ENCODE results near the gene ZNF837. TPM values are rescaled to one million over a fixed set of nuclear protein-coding genes. Genes with fewer than 3 reads are reported as not detected.

The ZNF837 gene
- total RNA-seq, result 1.1 and 1.6 TPM in 2 replicates

DNA sequence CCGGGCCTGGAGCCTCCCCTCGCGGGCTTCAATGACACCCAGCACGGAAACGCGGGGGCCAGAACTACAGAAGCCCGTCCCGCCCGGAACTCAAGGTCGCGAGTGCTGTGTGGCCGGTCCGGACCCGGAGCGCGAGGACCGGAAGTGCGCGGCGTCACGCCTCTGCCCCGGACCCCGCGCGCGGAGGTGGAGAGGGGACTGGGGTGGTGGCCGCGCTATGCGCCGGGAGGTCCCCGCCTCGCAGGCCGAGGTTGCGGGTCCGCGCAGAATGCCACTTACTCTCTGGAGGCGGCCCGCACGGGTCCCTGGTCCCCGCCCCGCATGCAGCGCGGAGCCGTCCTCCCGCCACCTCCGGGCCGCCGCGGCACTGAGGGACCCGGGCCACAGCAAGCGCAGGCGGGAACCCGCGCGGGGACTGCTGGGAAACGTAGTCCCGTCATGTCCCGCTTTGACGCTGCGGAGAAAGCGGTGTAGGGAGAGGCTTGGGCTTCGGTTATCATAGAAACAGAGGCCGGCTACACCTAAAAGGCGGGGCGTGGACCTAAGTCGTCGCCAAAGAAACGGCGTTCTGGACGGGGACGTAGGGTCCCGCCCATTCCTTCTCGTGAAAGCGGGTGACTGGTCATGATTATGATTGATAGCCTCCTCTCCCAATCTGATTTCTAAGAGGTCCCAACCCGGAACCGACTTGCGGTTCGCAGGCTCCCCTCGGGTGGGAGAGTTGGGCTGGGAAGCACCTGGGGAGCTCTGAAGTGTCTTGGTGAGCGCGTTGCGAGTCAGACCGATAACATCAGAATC, at the start of gene ZNF837:
Gene ZNF837 (minus strand): TSS at position 369 of the 798 bp plus-strand sequence. CDS start 11,698 bp downstream, outside the sequence.
- intact Hi-C loops (cut with micrococcal nuclease), result loop anchor here (1.0 to 10.0 kb wide), 18 partner anchors 19 to 1018 kb away; partner anchors contain the start of genes CHMP2A, ERVK3-1, MZF1 and TRAPPC2B

DNA sequence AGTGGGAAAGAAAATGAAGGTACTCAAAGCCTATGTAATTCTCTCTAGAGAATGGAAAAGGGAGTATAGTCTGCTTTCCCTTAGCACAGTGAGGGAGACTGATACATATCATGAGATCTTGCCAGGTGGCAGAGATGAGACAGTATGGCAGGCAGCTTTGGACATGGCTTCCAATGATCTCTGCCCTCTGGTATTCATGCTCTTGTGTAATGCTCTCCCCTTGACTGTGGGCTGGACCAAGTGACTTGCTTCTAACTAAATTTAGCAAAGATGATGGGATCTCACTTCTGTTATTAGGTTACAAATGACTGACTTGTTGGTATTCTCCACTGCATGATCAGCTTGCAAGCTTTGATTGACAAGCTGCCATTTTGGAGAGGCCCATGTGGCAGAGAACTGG, 48.9 kb upstream of the ZNF837 start:
- intact Hi-C loops (cut with micrococcal nuclease), result no loop called here

DNA sequence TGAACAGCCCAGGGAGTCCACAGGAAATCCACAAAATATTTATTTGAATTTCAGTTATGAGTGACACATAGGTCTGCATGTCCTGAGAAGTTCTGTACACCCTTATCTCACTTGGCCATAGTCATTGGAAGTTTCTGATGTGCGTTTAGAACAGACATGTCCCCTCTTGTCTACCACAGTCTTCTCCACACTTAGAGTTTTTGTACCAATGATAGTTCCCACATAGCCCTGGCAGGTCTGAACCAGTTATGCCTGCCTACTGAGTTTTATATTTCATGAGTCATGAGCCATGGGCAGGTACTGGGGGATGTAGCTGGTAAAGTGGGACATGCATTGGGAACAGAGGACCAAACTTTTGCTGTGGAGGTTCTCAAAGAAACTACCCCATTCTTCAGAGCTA, 47.8 kb upstream of the ZNF837 start:
- intact Hi-C loops (cut with micrococcal nuclease), result no loop called here

DNA sequence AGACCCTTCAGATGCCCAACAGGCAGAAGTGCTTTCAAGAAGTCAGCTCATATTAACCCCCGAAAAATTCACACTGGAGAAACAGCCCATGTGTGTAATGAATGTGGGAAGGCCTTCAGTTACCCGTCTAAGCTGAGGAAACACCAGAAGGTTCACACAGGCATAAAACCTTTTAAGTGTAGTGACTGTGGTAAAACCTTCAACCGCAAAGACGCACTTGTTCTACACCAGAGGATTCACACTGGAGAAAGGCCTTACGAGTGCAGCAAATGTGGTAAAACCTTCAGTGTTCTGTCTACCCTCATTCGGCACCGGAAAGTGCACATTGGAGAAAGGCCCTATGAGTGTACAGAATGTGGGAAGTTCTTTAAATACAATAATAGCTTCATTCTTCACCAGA, 36.2 kb upstream of the ZNF837 start:
- intact Hi-C loops (cut with micrococcal nuclease), result no loop called here

DNA sequence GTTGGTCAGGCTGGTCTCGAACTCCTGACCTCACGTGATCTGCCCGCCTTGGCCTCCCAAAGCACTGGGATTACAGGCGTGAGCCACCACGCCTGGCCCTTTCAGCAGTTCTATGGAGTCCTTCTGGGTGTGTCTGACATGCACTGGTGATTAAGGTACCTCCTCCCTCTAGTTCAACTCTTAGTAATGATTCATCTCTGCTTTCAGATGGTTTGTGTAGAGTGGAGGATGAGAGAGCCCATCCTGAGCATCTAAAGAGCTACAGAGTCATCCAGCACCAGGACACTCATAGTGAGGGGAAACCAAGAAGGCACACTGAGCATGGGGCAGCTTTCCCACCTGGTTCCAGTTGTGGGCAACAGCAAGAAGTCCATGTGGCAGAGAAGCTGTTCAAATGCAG, 35.8 kb upstream of the ZNF837 start:
- intact Hi-C loops (cut with micrococcal nuclease), result no loop called here

DNA sequence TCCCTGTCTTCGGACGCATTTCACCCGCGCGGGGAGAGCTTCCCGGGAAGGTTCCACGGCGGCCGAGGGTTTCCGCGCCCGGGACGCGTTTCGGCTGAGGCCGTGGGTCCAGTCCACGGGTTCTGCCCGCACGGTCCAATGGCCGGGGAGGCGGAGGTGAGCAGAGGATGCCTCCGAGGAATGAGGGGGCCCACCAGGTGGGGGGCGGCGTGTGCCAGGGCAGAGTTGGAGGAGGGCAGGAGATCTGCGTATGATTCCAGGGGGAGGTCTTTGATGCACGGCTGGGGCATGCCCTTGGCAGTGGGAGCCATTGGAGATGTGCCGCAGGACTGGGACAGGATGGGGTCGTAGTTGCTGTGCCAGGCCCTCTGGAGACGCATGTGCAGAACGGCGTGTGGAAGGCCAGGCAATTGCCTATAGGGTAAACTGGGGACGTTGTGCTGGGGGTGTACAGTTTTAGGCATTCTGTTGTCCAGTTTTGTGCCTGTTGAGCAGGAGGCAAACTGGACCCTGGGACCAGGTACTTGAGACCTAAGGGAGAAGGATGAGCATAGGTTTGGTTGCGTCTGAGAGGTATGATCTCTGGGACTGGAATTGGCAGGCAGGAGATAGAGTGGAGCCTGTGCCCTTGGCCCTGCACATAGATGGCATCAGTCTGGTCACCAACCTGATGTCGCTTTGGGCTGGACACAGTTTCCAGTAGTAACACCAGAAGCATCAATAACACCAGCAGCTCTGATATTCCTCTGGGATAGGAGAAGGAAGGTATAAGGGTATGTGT, 28.4 kb upstream of the ZNF837 start:
- intact Hi-C loops (cut with micrococcal nuclease), result loop anchor here (5.0 to 10.0 kb wide), 2 partner anchors 227 to 1164 kb away; partner anchors contain the start of genes ZNF274 and ZNF805

DNA sequence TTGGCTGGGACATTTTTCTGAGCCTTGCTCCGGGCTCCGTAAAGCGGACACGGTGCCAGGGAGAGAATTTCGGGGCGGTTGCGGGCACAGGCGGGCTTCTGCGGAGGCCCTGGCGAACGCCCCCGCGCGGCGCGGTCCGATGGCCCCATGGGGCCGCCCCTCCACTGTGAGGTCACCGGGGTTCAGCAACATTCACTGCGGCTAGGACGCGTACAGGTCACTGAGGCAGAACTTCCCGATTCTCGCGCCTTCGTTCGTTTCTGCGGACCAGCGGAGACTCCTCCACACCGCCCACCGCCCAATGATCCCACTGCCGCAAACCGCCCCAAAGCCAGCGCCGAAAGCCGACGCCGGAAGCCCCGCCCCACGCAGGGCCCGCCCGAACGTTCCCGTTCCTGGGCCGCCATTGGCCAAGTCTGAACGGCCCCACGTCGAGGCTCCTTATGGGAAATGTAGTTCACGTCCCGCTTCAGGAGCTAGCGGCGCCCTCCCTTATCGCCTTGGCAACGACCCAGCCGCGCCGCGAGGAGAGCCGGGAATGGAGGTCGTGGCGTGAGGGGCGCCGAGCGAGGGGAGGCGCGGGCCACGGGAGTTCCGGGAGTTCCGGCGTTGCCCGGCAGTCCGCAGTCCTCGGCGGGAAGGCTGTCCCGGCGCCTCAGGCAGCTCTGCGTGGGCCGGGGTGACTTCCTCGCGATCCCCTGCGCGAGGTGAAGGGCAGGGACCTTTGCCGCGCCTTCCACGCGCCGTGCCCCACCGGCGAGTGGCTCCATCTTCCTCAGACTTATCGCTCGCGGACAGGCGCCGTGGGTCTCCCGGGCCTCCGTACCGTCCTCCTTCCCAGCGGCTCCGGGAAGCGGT, 27.6 kb upstream of the ZNF837 start, which contains the start of gene ZNF584:
Gene ZNF584 (plus strand): TSS at position 498 of the 858 bp plus-strand sequence. CDS start 499 bp downstream, outside the sequence.
- intact Hi-C loops (cut with micrococcal nuclease), result loop anchor here (1.0 to 10.0 kb wide), 17 partner anchors 21 to 1164 kb away; partner anchors contain the start of genes ERVK3-1, RPS5, ZBTB45 and ZNF132

DNA sequence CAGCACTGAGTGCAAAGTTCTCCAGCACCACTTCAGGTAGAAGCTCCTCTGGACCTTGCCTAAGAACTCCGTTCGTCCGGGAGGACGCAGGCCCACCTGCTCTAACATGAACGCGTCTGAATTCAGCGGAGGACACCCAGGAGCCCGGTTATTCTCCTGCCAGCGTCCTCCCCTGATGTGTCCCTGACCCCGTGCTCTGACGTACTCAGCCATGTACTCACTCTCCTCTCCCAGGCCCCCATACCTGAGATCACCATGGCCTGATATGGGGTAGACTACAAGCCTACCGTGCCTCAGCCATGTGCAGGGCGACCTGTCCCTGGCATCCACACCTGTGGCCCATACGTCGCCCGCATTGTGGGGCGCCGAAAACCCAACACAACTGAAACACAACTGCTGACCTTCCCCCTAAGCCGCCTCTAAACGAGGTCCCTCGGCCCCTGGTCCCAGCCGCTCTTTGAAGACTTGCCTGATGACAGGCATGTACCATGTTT, 26.9 kb upstream of the ZNF837 start:
- intact Hi-C loops (cut with micrococcal nuclease), result loop anchor here (1.0 to 10.0 kb wide), 17 partner anchors 20 to 1163 kb away; partner anchors contain the start of genes ERVK3-1, RPS5, ZBTB45 and ZNF132

DNA sequence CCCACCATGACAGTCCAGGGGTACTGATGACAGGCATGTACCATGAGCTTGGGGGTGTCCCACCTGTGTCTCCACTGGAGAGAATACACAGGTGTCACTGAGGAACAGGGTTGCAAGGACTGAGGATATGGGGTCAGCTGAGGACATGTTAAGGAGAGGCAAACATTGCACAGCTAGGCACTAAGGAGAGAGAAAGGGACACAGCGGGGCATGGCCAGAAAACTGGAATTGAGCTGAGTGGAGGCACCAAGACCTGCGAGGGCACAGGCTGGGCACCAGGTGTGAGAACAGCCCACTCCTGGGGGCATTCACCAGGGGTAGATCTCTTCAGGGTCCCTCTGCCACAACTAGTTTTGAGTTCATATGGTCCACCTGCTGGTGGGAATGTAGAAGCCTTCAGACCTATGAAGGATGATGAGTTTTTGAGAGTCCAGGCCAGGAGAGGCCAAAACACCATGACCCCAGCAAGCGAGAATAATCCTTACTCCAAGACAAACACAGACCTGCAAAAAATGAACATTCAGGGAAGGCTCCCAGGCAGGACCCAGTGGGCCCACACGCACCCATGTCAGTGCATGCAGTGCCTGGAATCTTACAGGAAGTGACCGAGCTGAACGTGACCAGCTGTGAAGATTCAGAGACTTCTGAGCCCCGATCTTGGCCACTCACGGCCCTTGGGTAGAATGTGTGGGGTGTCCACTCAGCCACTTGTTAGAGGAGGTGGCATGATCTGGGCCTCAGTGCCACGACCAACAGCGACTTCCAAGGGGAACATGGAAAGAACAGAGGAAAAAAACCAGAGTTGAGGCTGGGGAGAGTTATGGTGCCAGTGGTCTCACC, 26.2 kb upstream of the ZNF837 start:
- intact Hi-C loops (cut with micrococcal nuclease), result loop anchor here (5.0 to 10.0 kb wide), 2 partner anchors 225 to 1162 kb away; partner anchors contain the start of genes ZNF274 and ZNF805

DNA sequence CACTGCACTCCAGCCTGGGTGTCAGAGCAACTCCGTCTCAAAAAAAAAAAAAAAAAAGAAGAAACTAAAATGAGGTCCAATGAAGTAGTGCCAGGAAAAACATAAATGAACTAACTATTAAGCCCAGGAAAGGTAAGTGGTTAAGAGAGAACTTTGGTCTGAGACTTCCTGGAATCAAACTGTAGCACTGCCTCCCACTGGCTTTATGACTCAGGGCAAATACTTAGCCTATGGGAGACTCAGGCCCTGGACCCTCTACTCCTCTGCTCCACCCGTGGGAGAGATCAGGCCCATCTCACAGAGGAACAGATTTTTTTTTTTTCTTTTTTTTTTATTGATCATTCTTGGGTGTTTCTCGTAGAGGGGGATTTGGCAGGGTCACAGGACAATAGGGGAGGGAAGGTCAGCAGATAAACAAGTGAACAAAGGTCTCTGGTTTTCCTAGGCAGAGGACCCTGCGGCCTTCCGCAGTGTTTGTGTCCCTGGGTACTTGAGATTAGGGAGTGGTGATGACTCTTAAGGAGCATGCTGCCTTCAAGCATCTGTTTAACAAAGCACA, 23.2 kb upstream of the ZNF837 start:
- intact Hi-C loops (cut with micrococcal nuclease), result loop anchor here (10.0 kb wide), 1 partner anchor 1159 kb away; the partner anchor contains the start of gene ZNF805

DNA sequence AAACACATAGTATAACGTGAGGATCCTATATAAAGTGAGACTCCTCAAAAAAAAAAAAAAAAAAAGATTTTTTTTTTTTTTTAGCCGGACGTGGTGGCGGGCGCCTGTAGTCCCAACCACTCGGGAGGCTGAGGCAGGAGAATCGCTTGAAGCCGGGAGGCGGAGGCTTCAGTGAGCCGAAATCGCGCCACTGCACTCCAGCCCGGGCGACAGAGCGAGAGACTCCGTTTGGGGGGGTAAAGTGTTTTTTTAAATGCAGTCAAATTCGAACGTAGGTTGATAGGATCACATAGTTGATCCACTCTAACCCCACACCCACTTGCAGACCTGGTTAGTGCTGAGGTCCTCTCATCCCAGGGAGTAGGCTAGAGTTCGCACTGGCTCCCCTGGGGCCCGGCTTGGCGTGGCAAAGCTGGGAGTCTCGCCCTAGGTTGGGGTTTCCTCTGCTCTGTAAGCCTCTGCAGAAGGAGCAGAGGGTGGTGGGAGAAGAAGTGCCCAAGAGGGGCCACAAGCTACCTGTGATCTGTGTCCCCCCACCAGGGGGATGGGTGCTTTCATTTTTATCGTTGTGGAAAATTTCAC, 21.1 kb upstream of the ZNF837 start:
- intact Hi-C loops (cut with micrococcal nuclease), result loop anchor here (1.0 to 10.0 kb wide), 18 partner anchors 15 to 1157 kb away; partner anchors contain the start of genes ERVK3-1, MZF1, RPS5 and TRIM28

DNA sequence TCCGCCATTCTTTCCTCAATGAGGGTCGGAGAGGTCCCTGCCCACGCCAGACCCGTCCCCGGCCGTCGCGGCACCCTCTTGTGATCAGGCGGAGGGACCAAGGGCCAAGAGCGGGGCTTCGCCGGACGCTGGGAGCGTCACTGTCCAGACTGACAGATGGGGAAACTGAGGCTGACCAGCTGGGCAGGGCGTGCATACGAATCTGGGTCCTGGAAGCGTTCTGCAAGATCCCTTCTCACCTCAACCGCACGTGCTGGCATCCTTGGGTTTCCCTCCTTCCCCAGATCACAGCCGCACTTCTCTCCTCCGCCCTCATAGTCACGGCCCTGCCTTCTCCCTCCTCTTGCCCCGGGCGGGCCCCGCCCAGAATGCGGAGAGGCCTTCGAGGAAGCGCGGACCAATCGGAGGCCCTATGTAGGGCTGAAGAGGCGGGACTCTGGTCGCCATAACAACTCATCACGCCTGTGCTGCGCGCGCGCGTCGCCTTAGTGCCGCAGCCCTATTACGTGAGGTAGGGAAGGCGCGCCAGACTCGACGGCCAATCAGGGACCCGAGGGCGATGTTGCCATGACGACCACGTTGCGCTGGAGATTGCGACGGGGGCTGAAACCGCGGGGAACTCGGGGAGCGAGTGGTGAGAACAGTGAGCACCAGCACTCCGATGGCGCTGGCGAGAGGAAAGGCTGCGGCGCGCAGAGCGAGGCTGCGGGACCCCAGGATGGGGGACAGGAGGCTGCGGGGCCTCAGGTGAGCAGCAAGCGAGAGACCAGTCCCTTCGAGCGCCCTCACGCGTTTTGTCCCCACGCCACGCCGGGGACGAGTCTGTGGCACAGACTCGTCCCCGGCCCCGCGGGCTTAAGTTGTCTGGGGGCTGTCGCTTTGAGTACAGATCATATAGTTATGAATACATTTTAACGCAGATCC, 20.3 kb upstream of the ZNF837 start:
- intact Hi-C loops (cut with micrococcal nuclease), result loop anchor here (1.0 to 10.0 kb wide), 18 partner anchors 14 to 1156 kb away; partner anchors contain the start of genes ERVK3-1, MZF1, RPS5 and TRIM28

DNA sequence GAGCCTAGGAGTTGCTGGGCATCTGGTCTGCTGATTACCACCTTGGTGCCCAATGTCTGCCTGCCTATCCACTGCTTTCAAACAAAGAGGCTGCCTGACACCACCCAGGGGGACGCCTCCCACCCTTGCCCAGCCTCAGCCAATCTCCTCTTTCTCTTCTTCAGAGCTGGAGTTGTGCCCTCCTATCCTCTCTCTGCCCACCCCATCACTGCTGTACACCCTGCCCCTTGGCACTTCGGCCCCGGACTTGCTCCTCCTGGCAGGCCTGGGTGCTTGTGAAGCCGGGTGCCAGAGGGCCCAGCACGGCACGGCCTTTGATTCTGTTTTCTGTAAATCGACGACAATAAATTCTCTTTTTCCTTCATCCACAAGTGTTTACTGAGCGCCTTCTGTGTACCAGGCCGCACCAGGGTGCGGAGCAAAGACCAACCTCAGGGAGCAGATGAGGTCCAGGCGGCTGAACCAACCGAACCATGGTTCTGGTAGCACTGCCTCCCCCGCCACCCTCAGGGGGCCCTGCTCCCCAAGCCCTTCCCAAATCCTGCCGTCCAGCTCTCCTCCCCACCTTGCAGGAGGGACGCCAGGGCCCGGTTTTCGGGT, 19.6 kb upstream of the ZNF837 start:
- intact Hi-C loops (cut with micrococcal nuclease), result loop anchor here (10.0 kb wide), 1 partner anchor 1156 kb away; the partner anchor contains the start of gene ZNF805

DNA sequence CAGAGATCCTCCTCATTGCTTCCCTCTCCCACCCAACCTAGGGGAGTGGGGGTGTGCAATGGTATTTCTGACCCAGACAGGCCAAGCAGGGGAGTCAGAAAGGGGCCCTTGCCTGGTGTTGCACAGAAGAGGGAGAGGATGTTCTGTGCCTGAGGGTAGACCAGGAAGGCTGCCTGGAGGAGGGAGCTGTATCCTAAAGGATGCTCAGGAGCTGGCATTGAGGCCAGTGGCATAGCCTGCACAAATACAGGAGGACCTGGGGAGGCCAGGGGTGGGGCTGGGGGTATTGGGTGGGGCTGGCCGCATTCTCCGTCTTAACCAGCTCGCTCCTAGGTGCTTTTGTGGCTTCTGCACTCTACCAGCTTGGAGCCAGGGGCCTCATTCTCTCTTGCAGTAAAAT, 19.1 kb upstream of the ZNF837 start:
- intact Hi-C loops (cut with micrococcal nuclease), result loop anchor here (10.0 kb wide), 1 partner anchor 1155 kb away; the partner anchor contains the start of gene ZNF805

DNA sequence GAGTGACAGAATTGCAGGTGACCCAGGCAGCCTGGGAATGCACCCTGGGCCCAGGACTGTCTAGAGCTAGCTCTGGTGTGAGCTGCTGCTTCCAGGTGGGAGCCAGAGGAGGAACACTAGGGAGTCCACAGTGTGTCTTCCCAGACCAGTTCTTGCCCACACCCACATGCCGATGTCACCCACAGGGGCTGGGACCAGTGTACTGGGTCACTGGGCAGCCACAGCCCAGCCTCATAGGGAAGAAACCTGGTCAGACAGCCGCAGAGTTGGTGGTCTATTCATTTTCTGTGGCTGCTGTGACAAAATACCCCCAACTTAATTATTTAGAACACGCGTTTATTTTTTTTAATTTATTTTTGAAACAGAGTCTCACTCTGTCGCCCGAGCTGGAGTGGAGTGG, 17.7 kb upstream of the ZNF837 start:
- intact Hi-C loops (cut with micrococcal nuclease), result no loop called here

DNA sequence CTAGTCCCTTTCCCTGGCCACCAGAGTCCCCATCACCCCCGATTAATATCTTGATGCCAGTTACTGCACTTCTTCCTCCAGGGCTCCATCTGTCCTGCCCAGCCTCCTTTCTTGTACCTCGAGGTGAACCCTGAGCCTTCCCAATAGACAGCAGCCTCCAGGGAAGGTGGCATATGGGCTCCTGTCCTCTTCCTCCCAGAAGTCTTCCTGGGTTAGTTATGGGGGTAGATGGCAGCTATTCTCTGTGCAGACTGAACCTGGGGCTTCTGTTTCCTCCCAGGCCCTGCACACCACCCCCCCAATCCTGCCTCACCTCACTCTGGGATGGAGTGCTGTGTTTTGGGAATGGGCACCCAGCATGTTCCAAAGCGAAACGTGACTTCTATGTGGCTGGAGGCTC, 17.3 kb upstream of the ZNF837 start:
- intact Hi-C loops (cut with micrococcal nuclease), result no loop called here

DNA sequence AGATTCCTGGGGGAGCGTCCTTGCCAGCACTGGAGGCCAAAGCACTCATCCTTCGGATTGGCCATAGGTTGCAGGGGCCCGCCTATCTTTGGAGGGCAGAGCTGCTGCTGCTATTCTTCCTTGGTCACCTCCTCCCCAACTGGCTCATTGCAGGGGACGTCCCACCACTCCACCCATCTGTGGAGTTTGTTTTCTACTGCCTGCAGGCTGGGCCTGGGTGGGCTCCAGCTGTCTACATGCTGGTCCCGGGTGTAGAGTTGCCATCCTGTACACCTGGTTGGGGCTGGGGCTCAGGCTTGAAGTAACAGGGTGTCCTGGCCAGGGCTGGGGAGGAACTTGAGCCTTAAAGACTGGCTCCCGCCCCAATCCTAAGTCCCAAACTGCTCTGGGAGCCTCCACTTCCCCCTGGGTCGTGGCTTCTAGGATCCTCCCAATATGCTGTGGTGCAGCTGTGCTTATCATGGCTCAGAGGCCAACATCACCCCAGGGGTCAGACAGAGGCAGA, 16.8 kb upstream of the ZNF837 start:
- intact Hi-C loops (cut with micrococcal nuclease), result no loop called here
